Stimulated activated CD4-positive, alpha-beta T cell treated with anti-CD3 and anti-CD28 coated beads, TNF-alpha, amount 100 ng/mL, for 4 hours (primary cell): ENCODE results near the gene CNN1.
"Not testable (repeated sequence)": the region's sequence is repeated elsewhere in the genome, so short reads cannot be mapped to it uniquely, and the experiment has no call there.

Experiments
- DNase-seq, 3 experiments: peaks; one replicate each; pipeline ENCODE4 v3.0.0-alpha.2; 2020; ENCODE audit warnings: low read depth in 3 of 3

Gene CNN1

DNA sequence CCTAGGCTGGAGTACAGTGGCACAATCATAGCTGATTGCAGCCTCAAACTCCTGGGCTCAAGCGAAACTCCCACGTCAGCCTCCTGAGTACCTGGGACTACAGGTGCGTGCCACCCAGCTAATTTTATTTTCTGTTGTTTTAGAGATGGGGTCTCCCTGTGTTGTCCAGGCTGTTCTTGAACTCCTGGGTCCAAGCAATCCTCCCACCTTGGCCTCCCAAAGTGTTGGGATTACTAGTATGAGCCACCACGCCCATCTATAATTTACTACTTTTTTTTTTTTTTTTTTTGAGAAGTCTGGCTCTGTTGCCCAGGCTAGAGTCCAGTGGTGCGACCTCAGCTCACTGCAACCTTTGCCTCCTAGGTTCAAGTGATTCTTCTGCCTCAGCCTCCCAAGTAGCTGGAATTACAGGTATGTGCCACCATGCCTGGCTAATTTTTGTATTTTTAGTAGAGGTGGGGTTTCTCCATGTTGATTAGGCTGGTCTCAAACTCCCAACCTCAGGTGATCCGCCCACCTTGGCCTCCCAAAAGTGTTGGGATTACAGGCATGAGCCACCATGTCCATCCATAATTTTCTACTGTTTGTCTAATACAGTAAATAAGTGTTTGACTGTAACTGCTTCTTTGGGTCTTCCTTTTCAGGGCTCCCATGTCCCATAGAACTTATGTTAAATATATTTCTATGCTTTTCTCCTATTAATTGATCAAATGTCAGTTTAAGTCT lies 25.6 kb downstream of the CNN1 start:
- not testable (repeated sequence) for DNase-seq

DNA sequence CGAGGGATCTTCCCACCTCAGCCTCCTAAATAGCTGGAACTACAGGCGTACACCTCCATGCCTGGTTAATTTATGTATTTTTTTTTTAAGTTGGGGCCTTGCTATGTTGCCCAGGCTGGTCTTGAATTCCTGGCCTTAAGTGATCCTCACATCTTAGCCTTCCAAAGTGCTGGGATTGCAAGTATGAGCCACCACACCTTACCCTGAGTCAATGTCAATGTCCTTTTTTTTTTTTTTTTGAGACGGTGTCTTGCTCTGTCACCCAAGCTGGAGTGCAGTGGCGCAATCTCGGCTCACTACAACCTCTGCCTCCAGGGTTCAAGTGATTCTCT lies 27.0 kb downstream of the CNN1 start:
- DNase-seq, result not testable (repeated sequence)

DNA sequence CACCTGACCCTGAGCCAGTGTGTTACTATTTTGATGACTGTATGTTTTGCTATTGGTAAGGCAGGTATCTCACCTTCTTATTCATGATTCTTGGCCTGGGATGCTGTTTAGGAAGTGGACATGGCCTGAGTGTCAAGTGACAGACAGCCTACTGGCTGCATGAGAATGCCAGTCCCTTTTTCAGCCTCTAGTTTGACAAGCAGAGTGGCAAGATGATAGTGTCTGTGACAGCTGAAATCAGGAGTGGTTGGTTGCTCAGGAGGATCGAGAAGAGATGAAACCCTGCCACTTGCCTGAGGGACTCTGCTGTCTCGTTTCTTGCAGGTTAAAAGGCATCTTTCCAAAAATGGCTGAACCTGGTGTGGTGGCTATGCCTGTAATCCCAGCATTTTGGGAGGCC lies 27.5 kb downstream of the CNN1 start:
- DNase-seq, result no peak

DNA sequence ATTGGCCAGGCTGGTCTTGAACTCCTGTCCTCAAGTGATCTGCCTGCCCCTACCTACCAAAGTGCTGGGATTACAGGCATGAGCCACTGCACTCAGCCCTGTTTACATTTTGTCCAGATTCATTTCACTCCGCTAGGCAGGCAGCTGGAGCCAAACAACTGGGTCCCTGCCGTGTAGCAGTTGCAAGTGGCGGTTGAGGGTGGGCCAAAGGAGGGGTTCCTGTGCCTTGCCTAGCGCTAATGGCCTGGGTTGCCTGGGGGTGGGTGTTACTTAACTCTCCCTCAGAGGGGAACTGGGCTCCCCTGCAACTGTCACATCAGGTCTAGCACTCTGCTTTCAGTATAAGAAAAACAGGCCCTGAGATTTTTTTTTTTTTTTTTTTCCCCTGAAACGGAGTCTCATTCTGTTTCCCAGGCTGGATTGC lies 31.4 kb downstream of the CNN1 start:
- DNase-seq, result no peak

DNA sequence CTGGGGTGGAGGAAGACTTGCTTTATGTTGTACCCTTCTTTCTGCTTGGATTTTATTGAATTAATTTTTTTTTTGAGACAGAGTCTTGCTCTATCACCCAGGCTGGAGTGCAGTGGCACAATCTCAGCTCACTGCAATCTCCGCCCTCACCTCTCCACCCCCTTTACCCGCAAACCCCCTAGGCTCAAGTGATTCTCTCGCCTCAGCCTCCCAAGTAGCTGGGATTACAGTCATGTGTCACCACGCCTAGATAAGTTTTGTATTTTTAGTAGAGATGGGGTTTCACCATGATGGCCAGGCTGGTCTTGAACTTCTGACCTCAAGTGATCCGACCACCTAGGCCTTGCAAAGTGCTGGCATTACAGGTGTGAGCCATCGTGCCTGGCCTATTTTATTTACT lies 34.7 kb downstream of the CNN1 start:
- DNase-seq, result not testable (repeated sequence)

DNA sequence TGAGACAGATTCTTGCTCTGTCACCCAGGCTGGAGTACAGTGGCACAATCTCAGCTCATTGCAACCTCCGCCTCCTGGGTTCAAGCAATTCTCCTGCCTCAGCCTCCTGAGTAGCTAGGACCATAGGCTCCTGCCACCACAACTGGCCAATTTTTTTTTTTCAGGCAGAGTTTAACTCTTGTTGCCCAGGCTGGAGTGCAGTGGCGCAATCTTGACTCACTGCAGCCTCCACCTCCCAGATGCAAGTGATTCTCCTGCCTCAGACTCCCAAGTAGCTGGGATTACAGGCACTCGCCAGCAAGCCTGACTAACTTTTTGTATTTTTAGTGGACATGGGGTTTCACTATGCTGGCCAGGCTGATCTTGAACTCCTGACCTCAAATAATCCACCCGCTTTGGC lies 35.1 kb downstream of the CNN1 start:
- not testable (repeated sequence) for DNase-seq

DNA sequence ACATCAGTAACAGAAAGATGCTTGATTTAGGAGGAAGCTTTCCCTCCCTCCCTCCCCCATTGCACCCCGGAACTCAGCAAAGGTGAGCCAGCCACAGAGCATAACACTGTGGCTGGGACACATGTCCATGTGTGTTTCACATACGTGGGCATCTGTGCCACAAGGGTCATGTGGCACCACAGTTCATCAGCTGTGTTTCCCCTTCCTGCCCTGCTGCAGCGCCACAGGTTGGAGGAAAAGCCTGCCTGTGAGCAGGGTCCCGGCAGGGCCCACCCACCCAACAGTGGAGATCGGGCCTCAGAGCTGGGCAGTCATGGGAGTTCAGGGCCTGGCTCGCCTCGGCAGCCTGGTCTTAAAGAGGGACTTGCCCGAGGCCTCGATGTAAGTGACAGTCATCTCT lies 36.0 kb downstream of the CNN1 start:
- DNase-seq, result no peak

DNA sequence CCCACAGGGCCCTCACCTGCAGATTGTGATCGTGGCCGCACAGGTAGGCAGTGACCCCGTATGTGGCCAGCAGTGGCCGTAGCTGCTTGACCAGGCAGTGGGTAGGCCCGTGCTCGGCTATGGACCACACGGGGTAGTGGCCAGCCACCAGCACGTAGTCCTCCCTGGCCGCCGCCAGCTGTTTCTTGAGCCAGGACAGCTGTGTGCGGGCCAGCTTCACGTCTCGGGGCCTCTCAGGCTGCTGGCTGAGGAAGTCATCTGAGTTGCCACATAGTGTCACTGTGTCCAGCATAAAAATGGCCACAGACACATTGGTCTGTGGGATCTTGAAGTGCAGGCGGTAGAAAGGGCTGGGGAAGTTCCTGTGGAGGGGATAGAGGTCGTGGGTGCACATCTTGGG lies 37.6 kb downstream of the CNN1 start:
- no peak for DNase-seq

DNA sequence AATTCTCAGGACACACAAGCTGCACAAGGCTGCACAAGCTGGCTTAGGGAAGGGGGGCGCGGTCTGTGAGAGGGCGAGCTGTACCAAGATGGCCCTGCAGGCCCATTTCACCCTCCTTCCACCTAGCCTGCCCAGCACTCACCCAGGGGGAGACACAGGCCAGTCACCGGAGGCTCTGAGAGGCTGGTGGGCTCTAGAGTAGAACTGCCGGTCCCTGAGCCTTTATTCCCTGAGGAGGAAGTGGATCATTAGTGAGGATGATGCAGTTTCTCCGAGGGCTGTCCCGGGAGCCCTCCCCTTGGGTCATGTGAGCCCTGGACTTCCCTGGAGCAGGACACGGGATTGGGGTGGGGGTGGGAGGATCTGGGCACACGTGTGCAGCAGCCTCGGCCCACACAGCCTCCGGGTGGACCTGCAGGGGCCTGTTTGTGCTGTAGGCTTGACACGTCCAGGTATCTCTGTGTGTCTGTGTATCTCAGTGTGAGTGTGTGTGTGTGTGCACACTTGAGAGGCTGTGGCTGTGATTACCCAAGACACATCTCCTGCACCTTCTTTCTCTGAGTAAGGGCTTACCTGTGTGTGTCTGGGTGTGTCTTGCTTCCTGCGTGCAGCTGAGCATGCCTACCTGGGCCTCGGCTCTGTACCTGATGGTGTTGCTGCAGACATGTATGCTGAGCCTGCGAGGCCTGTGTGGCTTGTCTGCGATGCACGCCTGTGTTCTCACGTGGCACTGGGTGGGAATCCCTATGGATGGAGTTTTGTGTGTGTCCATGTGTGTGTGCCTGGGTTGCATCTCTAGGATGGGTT lies 39.0 kb downstream of the CNN1 start, which contains the start of gene ACP5:
ACP5 (minus strand) TSS at position 195 of the 807 bp plus-strand sequence. CDS start 328 bp downstream, outside the sequence.
- DNase-seq, result no peak

DNA sequence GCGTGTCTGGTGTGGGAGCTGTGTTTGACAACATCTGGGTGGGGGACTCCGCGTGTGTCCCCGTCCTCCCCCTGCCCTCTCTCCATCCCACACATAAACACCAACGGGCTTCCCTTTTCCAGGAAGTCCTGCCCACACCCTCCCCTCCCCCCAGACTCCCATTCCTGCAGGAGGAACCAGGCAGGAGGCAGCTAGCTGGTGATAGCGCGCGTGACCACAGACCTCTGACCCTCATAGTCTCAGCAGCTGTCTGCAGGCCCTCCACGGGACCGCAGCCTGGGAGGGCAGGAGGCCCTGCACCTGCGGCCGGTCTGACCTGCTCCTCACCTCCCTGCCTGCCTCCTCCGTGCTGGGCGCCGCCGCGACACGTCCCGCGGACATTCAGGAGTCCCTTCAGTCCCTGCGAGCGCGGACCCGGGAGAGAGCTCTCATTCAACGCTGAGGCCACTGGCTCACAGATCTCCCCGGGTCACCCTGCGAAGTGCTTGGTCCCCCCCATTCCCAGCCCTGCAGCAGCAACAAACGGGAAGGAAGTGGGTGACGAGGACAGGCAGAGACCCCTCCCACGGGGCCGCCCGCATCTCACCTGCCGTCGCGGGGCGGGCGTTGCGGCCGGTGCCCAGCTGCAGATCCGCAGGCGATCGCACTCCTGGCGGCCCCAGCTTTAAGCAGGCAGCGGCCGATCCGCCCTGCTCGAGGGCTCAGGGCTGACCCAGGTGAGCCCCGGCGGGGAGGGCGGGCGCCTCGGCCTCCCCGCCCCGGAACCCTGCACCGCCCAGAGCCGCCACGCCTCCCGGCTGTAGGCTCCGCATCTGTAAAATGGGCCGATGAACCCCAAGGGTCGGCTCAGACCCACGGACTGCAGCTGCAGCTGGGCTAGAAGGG lies 39.8 kb downstream of the CNN1 start:
- peak in 1 of 3 experiments; percentile 18 for DNase-seq

DNA sequence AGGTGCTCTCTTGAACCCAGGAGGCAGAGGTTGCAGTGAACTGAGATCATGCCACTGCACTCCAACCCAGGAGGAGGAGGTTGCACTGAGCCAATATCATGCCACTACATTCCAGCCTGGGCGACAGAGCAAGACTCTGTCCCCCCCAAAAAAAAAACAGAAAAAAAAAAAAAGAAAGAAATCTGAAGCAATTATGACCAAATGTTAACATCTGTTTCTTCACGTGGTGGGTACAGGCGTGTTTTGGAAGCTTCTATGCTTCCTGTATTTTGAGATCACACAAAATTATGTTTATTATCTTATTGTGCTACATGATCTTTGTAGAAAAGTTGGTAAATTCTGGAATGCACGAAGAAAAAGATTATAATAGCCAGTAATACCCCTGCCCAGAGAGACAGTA lies 41.5 kb downstream of the CNN1 start:
- DNase-seq, result no peak

DNA sequence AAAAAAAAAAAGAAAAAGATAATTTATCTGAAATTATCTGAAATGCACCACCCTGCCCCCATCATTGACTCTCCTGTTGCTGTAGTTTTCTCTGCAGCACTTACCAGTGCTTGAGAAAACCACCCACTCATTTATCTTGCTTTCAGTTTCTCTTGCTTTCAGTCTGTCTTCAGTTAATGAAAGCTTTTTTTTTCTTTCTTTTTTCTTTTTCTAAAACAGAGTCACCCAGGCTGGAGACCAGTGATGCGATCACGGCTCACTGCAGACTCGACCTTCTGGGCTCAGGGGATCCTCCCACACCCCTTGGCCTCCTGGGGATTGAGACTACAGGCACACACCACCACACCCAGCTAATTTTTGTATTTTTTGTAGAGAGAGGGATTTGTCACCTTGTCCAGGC lies 43.1 kb downstream of the CNN1 start:
- peak in 2 of 3 experiments; percentile 21 to 35 for DNase-seq

DNA sequence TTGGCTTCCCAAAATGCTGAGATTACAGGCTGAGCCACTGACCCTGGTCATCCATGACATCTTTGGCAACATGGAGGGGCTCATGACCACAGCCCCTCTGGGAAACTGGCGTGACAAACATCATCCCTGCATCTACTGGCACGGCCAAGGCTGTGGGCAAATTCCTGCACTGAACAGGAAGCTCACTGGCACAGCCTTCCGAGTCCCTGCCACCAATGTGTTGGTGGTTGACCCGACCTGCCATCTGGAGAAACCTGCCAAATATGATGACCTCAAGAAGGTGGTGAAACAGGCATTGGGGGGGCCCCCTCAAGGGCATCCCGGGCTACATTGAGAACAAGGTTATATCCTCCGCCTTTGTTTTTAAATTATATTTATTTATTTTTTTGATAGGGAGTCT lies 47.7 kb downstream of the CNN1 start:
- no peak for DNase-seq

DNA sequence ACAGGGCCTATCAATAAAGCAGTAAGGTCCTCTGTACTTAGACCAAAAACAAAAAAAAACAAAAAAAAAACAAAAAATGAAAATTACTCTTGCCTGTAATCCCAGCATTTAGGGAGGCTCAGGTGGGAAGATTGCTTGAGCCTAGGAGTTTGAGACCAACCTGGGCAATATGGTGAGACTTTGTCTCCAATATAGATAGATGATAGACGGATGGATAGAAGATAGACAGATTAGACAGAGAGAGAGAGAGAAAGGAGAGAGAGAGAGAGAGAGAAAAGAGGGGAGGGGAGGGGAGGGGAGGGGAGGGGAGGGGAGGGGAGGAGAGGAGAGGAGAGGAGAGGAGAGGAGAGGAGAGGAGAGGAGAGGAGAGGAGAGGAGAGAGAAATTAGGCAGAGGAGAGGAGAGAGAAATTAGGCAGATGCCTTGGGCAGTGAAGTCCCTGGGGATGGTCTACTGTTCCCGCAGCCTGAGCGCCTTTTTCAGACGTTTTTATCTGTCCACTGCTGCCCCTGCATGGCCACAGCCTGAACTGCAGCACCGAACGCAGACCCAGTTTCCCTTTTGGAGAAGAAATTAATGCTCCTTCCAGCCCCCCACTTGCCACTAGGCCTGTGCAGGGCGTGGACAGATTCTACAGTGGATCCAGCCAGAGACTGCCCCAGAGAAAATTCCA lies 48.8 kb downstream of the CNN1 start:
- DNase-seq, result peak; percentile 52 to 64 (median 58)

DNA sequence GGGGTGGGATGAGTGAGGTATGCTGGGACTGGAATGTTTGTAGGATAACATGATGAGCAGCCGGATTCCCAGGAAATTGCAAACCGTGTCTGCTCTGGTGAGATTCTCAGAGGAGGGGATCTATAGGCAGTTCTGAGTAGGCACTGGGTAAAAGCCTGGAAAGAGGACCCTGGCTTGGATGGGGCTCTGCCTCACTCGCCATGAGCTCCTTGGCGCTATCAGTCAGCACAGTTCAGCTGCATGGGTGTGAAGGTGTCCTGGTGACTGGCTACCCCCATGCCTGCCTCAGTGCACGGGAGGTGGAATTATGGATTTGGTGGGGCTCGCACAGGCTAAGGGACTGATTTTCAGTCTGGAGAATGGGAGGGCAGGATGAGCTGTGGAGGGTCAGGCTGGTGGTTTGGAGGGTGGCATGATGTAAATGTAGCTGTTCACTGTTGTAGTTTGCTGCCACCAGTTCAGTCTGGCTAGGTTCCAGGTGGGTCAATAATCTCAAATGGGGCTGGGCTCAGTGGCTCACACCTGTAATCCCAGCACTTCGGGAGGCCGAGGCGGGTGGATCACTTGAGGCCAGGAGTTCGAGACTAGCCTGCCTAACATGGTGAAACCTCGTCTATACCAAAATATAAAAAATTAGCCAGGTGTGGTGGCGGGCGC lies 49.5 kb downstream of the CNN1 start:
- DNase-seq, result no peak

DNA sequence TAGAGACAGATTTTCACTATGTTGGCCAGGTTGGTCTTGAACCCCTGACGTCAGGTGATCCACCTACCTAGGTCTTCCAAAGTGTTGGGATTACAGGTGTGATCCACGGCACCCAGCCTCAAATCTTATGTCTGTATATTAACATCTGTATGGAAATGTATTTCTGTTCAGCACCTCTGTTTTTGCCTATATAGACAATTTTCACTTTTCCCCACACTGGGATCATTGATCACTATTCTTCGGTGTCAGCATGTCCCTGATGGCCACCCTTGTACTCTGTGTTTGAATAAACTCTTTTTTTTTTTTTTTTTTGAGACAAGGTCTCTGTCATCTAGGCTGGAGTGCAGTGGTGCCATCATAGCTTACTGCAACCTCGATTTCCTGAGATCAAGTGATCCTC lies 55.4 kb downstream of the CNN1 start:
- no peak for DNase-seq

DNA sequence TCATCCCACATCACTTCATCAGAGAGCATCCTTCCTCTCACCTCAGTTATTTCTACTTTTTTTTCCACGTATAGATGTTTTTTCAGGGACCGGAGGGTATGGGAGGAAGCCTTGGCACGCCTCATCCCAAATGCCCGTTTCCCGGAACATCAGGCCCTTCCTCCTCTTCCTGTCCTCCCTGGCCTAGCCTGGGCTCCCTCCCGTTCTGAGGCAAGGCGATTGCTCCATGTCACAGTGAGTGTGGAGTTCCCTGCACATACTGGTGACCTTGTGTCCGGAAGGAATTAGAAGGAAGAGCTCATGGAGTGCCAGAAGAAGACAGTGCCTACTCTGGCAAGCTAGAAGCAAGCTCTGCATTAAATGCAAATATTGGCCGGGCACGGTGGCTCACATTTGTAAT lies 57.5 kb downstream of the CNN1 start:
- DNase-seq, result no peak

DNA sequence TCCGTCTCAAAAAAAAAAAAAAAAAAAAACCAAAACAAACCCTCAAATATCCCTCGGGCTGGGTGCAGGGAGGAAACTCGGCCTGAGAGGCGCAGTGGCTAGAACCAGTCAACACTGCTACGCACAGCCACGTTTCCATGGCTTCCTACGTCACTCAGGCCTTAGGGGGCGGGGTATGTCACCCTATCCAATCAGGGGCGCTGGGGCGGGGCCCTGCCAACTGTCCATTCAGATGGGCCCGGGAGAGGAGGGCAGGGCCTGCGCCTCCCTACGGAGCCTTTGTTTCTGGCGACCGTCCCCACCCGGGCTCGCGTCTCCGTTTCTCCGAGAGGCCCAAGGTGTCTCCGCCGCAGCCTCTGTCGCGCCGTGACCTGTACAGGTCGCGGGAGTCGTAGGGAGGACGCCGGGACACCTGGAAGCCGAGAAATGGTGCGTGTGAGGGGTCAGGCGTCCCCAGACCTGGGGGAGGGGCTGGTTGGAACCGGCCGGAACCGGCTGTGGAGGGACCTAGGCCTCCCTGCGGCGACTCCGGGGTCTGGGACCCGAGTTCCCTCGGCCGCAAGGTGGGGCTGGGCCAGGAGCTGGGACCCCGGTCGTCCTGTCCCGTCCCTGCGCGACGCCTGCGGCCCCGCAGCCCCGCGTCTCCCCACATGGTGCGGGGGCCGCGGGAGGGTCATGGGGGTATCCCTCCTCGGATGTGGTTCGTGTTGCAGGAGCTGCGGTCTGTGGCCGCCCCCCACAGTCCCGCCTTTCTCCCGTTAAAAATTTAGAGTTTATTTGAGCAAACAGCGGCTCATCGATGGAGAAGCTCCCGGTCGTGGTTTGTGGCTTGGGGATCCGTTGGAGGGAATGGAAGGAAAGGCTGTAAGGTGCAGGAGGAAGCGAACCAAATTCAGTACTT lies 58.8 kb downstream of the CNN1 start, which contains the start of gene ZNF627:
ZNF627 (plus strand) TSS at position 282 of the 901 bp plus-strand sequence; CDS start at position 427, 145 bp downstream.
- DNase-seq, result peak; percentile 92 to 94 (median 94)

DNA sequence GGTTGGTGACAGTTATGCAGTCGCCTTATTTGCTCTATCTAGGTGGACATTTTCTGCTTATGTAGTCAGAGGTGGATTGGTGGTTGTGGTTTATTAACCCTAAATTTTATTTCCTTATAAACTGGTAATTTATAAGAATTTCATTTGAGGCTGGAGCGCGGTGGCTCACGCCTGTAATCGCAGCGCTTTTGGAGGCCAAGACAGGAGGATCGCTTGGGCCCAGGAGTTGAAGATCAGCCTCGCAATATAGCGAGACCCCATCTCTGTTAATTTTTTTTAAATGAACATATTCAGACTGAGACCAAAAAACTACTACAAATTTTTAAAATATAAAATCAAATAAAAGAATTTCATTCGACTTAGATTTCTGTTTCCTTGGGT lies 59.4 kb downstream of the CNN1 start:
- no peak for DNase-seq

DNA sequence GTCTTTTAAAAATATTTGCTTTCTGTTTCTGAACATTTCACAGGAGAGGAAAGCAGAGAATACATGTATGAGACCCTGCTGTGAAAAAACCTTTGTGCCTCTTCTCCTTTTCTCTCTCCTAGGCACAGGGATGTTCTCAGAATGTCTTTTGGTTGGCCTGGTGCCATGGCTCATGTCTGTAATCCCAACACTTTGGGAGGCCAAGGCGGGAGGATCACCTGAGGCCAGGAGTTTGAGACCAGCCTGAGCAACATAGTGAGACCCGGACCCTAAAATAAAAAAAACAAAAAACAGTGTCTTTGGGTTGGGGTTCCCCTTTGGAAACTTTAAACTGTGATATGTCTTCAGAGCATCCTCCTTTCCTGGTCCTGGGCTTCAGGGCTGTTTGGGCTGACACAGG lies 60.1 kb downstream of the CNN1 start:
- DNase-seq, result no peak
